Activated CD4-positive, alpha-beta T cell treated with anti-CD3 and anti-CD28 coated beads, Interleukin-2, Interleukin-4, amounts not matched to agents 100 ng/mL and 50 ng/mL, durations not matched to agents 16 hours and 8 hours (primary cell): Measurements from ENCODE around the gene HAUS6.
"Not testable (repeated sequence)": the region's sequence is repeated elsewhere in the genome, so short reads cannot be mapped to it uniquely, and the experiment has no call there.

Experiments used
- DNase-seq: peaks from one replicate; pipeline ENCODE4 v3.0.0-alpha.2; 2020; ENCODE audit warnings: low spot score

Gene HAUS6

DNA sequence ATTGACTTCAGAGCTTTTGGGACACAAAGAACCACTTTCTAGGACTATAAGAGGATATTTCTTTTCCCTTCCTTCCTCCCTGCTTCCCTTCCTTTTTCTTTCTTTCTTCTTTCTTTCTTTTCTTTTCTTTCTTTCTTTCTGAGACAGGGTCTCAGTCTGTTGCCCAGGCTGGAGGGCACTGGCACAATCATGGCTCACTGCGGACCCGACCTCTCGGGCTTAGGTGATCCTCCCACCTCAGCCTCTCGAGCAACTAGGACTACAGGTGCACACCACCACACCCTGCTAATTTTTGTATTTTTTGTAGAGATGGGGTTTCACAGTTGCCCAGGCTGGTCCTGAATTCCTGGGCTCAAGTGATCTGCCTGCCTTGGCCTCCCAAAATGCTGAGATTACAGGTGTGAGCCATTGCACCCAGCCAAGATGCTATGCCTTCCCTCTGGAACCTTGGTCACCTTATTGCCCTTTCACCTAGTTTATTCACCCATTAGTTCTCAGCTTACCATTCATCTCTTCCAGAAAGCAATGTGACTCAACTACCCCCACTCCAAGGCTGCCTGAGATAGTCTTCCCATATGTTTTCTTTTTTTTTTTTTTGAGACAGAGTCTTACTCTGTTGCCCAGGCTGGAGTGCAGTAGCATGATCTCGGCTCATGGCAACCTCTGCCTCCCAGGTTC, 14.5 kb upstream of the HAUS6 start:
- no peak for DNase-seq

DNA sequence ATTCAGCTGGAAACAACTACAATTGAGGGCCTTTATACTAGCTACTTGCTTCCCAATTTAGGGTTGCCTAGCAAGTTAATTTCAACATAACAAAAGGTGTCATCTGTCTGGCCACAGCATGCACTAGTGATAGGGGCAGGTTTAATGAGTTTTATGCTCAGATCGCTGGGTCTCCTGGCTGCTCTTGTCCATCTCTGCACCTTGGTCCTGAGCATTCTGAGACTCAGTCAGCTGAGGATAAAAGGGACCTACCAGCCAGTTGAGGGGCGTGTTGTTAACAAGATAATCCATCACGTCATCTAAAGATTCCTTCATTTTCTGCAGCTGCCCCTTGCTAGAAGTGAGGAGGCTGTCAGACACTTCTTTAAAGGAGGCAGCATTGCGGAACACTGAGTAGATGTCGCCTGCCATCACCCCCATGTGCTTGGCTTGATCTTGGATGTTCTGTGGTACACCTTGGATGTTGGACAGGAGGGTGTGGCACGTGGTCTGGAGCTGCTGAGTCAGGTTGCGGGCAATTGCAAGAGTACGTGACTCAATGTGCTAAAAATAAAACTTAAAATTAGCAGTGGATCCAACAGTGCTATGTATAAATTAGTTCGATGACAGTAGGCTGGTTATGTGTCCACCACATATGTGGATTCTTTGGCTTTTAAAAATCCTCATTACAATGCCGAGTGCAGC, 13.5 kb upstream of the HAUS6 start:
- DNase-seq = no peak

DNA sequence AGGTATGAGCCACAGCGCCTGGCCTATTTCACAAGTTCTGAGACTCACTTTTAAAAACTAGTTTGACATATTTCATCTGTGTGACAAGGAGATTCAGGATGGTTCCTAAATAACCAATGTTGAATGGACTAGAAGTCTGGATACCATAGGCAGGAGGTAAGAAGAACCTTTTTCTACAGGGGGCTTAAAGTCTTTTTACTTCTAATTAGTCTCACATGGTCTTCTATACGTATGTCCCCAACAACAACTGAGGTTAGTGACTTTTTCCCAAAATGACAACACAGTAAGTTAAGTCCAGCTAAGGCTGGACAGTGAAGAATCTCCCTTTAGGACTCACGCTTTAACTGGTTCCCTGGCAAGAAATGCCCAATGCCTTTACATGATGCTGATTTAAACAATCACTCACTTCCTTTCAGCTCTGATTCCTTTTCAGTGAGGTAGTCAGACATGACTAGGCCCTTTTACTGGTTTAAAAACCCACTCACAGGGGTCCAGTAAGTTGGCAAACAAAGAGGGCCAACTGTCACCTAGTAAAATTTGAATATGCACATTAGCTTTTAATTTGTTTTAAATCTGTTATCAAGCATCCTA, 12.1 kb upstream of the HAUS6 start:
- no peak for DNase-seq

GRCh38 chr9:19113964-19114679, 11.4 kb upstream of the HAUS6 start:
- no peak for DNase-seq

- DNase-seq = not testable (repeated sequence)
Measured at GRCh38 chr9:19113064-19113611, 10.4 kb upstream of the HAUS6 start.

DNA sequence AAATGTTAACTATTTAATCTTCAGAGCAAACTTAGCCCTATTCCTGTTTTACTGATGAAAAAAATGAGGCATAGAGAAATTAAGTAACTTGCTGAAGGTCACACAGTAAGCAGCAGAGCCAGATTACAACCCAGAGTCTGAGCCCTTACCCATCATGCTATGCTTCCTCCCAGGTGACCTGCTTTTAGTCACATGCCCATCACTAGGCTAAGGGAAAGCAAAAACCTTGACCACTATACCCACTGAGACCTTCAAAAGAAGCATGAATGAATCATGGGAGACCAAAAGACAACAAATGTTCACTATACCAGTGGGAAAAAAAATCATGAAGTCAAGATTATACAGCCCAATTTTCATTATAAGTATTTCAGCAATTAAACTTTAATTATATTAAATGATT, 5.3 kb upstream of the HAUS6 start:
- no peak for DNase-seq

DNA sequence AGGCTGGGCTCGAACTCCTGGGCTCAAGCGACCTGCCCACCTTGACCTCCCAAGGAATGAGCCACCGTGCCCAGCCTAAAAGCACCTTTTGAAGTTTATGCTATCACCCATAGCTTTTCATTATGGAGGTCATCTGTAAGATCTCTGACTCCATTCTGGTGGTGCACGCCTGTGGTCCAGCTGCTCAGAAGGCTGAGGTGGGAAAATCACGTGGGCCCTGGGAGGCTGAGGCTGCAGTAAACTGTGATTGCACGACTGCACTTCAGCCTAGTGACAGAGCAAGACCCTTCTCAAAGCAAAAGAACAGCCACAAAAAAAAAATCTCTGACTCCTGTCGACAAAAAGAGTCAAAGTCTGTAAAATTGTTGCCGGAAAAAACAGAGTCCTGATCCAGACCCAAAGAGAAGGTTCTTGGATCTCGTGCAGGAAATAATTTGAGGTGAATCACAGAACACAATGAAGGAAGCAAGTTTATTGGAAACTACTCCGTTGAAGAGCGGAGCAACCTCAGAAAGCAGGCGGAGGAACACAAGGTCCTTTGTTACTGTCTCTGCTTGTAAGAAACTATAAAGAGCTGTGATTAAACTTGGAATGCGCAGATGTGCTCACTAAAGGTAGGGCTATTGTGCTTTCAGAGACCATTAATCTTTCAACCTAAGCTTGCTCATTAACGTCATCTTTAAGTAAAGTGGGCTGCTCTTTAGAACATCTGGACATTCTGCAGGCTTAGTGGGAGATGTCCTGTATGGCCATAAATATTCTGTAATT, 2.0 kb upstream of the HAUS6 start:
- no peak for DNase-seq

- peak; percentile 50 for DNase-seq
Measured at GRCh38 chr9:19102181-19102630, 498 bp downstream of the HAUS6 start.

DNA sequence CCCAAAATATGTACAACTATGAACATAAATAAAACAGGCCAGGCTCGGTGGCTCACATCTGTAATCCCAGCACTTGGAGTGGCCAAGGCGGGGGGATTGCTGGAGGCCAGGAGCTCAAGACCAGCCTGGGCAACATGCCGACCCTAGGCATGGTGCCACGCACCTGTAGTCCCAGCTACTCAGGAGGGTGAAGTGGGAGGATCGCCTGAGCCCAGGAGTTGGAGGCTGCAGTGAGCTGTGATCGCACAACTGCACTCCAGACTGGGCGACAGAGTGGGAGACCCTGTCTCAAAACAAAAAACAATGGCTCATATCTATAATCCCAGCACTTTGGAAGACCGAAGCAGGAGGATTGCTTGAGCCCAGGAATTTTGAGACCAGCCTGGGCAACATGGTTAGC, 1.5 kb downstream of the HAUS6 start:
- DNase-seq = no peak

GRCh38 chr9:19097431-19097830, 5.3 kb downstream of the HAUS6 start:
- DNase-seq = not testable (repeated sequence)

- no peak for DNase-seq
Measured at GRCh38 chr9:19087106-19088000, 15.4 kb downstream of the HAUS6 start.

DNA sequence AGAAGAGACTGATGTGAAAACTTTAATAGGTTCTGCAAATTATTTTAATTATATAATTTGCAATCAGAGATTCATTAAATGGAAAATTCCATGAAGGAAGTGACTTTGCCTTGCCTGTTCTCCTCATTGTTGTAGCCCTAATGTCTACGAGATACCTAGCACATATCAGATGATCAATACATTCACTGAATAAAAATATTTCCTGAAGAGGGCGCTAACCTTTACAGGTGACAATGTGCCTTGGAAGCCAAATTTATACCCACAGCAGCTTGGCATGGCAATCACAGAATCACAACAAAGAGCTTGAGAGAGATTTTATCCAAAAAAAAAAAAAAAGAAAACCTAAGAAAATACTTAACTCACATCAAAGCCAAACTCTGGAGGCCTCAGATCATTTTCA, 17.4 kb downstream of the HAUS6 start:
- peak; percentile 54 for DNase-seq

DNA sequence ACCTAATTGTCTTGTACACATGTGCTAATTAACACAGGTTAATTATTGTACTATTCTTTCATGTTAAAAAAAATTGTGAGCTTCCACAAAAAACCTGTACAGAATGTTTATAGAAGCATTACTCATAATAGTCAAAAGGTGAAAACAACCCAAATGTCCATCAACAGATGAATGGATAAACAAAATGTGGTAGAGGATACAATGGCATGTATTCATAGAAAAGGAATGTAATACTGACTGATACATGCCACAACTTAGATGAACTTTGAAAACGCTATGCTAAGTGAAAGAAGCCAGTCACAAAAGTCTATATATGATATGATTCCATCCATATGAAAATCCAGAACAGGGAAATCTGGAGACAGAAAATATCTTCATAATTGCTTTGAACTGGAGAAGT, 27.9 kb downstream of the HAUS6 start:
- no peak for DNase-seq

GRCh38 chr9:19074229-19074628, 28.5 kb downstream of the HAUS6 start:
- DNase-seq = no peak

GRCh38 chr9:19057033-19057432, 45.7 kb downstream of the HAUS6 start:
- DNase-seq = no peak

GRCh38 chr9:19050637-19051591, 51.8 kb downstream of the HAUS6 start:
- no peak for DNase-seq

DNA sequence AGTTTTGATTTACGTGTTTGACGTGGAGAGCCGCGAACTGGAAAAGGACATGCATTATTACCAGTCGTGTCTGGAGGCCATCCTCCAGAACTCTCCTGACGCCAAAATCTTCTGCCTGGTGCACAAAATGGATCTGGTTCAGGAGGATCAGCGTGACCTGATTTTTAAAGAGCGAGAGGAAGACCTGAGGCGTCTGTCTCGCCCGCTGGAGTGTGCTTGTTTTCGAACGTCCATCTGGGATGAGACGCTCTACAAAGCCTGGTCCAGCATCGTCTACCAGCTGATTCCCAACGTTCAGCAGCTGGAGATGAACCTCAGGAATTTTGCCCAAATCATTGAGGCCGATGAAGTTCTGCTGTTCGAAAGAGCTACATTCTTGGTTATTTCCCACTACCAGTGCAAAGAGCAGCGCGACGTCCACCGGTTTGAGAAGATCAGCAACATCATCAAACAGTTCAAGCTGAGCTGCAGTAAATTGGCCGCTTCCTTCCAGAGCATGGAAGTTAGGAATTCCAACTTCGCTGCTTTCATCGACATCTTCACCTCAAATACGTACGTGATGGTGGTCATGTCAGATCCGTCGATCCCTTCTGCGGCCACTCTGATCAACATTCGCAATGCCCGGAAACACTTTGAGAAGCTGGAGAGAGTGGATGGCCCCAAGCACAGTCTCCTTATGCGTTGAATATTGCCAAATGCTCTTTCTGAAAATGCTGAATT, 52.6 kb downstream of the HAUS6 start:
- DNase-seq = peak; percentile 12

DNA sequence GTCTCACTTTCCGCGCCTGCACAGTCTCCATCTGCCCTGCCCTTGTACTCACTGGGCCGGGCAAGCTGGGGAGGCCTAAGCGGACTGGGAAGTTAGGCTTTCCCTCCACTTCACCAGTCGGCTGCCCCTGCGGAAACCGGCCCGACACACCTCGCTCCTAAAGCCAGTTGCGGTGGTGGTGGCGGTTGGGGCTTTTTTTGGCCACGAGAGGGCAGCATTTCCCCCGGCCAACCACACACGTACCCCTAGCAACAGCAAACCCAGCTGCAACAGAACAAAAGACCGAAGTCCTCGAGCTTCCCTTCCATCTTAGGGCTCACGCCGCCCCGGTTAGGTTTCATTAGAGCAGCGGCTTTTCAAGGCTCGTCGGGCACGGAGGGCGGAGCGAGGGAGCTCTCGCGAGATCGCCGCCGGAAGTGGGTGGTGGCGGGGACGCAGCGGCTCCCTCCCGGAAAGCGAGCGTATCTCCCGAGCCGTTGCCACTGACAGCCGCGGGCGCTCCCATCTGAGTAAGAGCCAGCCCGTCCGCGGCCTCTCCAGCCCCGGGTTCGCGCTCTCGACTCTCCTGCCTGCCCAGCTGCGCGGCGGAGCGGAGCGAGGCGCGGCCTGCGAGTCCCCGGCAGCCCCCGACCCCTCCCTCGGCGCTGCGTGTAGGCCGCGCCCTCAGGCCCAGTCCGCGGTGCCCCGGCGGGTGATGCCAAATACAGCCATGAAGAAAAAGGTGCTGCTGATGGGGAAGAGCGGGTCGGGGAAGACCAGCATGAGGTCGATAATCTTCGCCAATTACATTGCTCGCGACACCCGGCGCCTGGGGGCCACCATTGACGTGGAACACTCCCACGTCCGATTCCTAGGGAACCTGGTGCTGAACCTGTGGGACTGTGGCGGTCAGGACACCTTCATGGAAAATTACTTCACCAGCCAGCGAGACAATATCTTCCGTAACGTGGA, 53.5 kb downstream of the HAUS6 start, which contains the start of gene RRAGA:
Gene RRAGA (plus strand): TSS at position 462 of the 951 bp plus-strand sequence. CDS start 233 bp downstream, at position 695.
- peak; percentile 95 for DNase-seq
